GM12878 (cell line): ENCODE measurements around the gene CCL3. TPM values are rescaled to one million over a fixed set of nuclear protein-coding genes. Genes with fewer than 3 reads are reported as not detected.

Source experiments
- BCL11A ChIP-seq: IDR thresholded peaks from 2 replicates; pipeline ENCODE4 v1.6.1; 2011; ENCODE audit warnings: low read depth, low read length
- CHD2 ChIP-seq: IDR thresholded peaks from 2 replicates; pipeline ENCODE4 v1.6.1; 2011; ENCODE audit warnings: low read depth, low read length, improper control_type of control experiment, borderline replicate concordance
- FOXM1 ChIP-seq: IDR thresholded peaks from 2 replicates; pipeline ENCODE4 v1.6.1; 2012; ENCODE audit warnings: low read depth, mild to moderate bottlenecking, inconsistent platforms, low read length, moderate library complexity
- IKZF2 ChIP-seq, 2 experiments: fragments of 450-650 bp; IDR thresholded peaks; 2 replicates each; pipeline ENCODE4 v1.6.1; 2017; ENCODE audit warnings: mild to moderate bottlenecking in 2 of 2, moderate library complexity in 2 of 2
- JUND ChIP-seq: IDR thresholded peaks from 2 replicates; pipeline ENCODE4 v1.6.1; 2012; ENCODE audit warnings: low read depth, mild to moderate bottlenecking, low read length, improper control_type of control experiment, moderate library complexity
- MEF2A ChIP-seq: IDR thresholded peaks from 2 replicates; pipeline ENCODE4 v1.6.1; 2011; ENCODE audit warnings: low read depth, mild to moderate bottlenecking, low read length, moderate library complexity; ENCODE audit not compliant: insufficient read depth
- MYB ChIP-seq: fragments of 150-350 bp; IDR thresholded peaks from 2 replicates; pipeline ENCODE4 v1.6.1; 2014; ENCODE audit warnings: mild to moderate bottlenecking, low read depth, low read length, borderline replicate concordance
- NBN ChIP-seq: fragments of 450-650 bp; IDR thresholded peaks from 2 replicates; pipeline ENCODE4 v1.6.1; 2016
- RAD21 ChIP-seq: IDR thresholded peaks from 2 replicates; pipeline ENCODE4 v1.6.1; 2011; ENCODE audit warnings: mild to moderate bottlenecking, low read depth, low read length, moderate library complexity; ENCODE audit not compliant: insufficient read depth
- RELA ChIP-seq: fragments of 450-650 bp; IDR thresholded peaks from 2 replicates; pipeline ENCODE4 v1.8.0; 2014; ENCODE audit warnings: borderline replicate concordance; ENCODE audit not compliant: partially characterized antibody
- SIN3A ChIP-seq: IDR thresholded peaks from 2 replicates; pipeline ENCODE4 v1.6.1; 2012; ENCODE audit warnings: low read depth, low read length, improper control_type of control experiment
- SMAD5 ChIP-seq: IDR thresholded peaks from 2 replicates; pipeline ENCODE4 v1.6.1; 2016; ENCODE audit warnings: antibody characterized with exemption, low read depth
- SP1 ChIP-seq: IDR thresholded peaks from one replicate; pipeline ENCODE4 v1.6.1; 2011; ENCODE audit warnings: low read depth, low read length
- STAT3 ChIP-seq: IDR thresholded peaks from 2 replicates; pipeline ENCODE4 v1.6.1; 2011; ENCODE audit warnings: low read depth, low read length, improper control_type of control experiment
- YY1 ChIP-seq: IDR thresholded peaks from 2 replicates; pipeline ENCODE4 v1.6.1; 2011; ENCODE audit warnings: low read depth, mild to moderate bottlenecking, low read length
- ZBED1 ChIP-seq: IDR thresholded peaks from 2 replicates; pipeline ENCODE4 v1.6.1; 2016; ENCODE audit warnings: borderline replicate concordance
- polyA plus RNA-seq, 11 experiments: library from polyadenylated mRNA; depleted of rRNA in 4 of 11; unstranded in 6 of 11; stranded (reverse) in 5 of 11; fragments of >200 nt; fragmentation: Nextera tagmentation in 4 of 11; fragmentation: Illumina TruSeq in 1 of 11; extraction: Ambion mirVana in 4 of 11; extraction: Trizol in 1 of 11; gene quantifications; 1 replicate in 1 of 11; 2 replicates in 10 of 11; pipeline versions ENCODE4 v1.2.1 to v1.2.3, GENCODE V29; 2011 to 2016; ENCODE audit warnings: inconsistent platforms in 2 of 11, missing spikeins in 2 of 11, low read depth in 1 of 11
- total RNA-seq, 4 experiments: library from RNA; depleted of rRNA in 3 of 4; stranded (reverse); fragments of >200 nt in 3 of 4; fragmentation: Illumina TruSeq in 1 of 4; extraction: Trizol in 1 of 4; gene quantifications; 2 replicates each; pipeline versions ENCODE4 v1.2.1 to v1.2.3, GENCODE V29; 2013 to 2021
- TF ChIP-seq, protein P1 (sequence below): fragments of 450-650 bp; IDR thresholded peaks from 2 replicates; pipeline ENCODE4 v1.6.1; 2017; ENCODE audit warnings: mild to moderate bottlenecking, moderate library complexity
- TF ChIP-seq, protein P2 (sequence below): fragments of 450-650 bp; formaldehyde crosslinking; IDR thresholded peaks from 2 replicates; pipeline ENCODE4 v1.4.0; 2022; ENCODE audit warnings: mild to moderate bottlenecking, moderate library complexity
- TF ChIP-seq, protein P3 (sequence below): fragments of 450-650 bp; IDR thresholded peaks from 2 replicates; pipeline ENCODE4 v1.6.1; 2017; ENCODE audit warnings: mild to moderate bottlenecking, moderate library complexity

The CCL3 gene
- total and polyA plus RNA-seq, 10 of the 15 experiments (the other 5 are each of a cell fraction or from before 2014, with no cell fraction given), result 96.5 to 1,488 (median 199) TPM

DNA sequence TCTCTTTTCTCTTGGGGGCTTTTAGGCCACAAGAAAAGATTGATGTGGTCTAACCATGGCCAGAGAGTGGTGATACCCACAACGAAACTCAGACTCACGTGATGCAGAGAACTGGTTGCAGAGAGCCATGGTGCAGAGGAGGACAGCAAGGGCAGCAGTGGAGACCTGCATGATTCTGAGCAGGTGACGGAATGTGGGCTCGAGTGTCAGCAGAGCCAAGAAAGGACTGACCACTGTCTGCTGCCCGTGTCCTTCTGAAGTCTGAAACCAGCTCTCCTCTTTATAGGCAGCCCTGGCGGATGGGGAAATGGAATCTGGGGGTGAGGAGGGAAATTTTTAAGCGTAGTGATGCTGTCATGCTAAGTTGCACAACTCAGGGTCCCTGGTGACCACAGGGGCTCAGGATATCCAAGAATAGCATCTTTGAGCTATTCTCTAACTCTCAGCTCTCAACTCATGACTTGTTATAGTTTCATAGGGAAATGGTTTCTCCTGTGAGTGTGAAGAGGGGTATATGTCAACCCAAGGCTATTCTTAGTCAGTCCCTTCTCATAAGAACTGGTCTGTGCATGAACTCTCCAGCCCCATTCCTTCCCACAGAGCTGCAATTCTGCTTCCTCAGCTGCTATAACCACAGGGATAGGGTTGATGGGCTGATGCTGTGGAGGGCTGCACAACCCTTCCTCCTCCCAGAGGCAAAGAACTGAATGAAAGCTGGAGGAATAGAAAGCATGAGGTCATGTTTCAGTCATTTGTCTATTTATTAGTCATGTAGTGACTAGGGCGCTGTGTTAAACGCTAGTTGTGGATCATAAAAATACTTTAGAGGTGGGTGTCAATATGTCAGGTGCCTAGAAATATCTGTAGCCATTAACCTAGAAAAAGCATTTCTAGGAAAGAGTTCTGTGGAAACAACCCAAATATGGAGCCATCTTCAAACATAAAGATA lies at the start of gene CCL3 (continued):
- TF ChIP-seq FOXM1 (peak; percentile 99), CHD2 (peak; percentile 89), MYB (0 out of 2 replicates have a peak, but pooled peaks have one; percentile 21), JUND (peak; percentile 49), STAT3 (peak; percentile 79), MEF2A (peak; percentile 100), SIN3A (no peak), RELA (peak; percentile 85), RAD21 (no peak), NBN (peak; percentile 98), IKZF2 (IDR thresholded peaks at IDR 0.05) (peak; percentile 100), YY1 (peak; percentile 47; the same call in 1 of the 2 replicates), SMAD5 (peak; percentile 87), SP1 (peak; percentile 86), BCL11A (peak; percentile 95), ZBED1 (peak; percentile 99)
- TF ChIP-seq, protein P1, sequence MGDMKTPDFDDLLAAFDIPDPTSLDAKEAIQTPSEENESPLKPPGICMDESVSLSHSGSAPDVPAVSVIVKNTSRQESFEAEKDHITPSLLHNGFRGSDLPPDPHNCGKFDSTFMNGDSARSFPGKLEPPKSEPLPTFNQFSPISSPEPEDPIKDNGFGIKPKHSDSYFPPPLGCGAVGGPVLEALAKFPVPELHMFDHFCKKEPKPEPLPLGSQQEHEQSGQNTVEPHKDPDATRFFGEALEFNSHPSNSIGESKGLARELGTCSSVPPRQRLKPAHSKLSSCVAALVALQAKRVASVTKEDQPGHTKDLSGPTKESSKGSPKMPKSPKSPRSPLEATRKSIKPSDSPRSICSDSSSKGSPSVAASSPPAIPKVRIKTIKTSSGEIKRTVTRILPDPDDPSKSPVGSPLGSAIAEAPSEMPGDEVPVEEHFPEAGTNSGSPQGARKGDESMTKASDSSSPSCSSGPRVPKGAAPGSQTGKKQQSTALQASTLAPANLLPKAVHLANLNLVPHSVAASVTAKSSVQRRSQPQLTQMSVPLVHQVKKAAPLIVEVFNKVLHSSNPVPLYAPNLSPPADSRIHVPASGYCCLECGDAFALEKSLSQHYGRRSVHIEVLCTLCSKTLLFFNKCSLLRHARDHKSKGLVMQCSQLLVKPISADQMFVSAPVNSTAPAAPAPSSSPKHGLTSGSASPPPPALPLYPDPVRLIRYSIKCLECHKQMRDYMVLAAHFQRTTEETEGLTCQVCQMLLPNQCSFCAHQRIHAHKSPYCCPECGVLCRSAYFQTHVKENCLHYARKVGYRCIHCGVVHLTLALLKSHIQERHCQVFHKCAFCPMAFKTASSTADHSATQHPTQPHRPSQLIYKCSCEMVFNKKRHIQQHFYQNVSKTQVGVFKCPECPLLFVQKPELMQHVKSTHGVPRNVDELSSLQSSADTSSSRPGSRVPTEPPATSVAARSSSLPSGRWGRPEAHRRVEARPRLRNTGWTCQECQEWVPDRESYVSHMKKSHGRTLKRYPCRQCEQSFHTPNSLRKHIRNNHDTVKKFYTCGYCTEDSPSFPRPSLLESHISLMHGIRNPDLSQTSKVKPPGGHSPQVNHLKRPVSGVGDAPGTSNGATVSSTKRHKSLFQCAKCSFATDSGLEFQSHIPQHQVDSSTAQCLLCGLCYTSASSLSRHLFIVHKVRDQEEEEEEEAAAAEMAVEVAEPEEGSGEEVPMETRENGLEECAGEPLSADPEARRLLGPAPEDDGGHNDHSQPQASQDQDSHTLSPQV, result no peak
- TF ChIP-seq, protein P2, sequence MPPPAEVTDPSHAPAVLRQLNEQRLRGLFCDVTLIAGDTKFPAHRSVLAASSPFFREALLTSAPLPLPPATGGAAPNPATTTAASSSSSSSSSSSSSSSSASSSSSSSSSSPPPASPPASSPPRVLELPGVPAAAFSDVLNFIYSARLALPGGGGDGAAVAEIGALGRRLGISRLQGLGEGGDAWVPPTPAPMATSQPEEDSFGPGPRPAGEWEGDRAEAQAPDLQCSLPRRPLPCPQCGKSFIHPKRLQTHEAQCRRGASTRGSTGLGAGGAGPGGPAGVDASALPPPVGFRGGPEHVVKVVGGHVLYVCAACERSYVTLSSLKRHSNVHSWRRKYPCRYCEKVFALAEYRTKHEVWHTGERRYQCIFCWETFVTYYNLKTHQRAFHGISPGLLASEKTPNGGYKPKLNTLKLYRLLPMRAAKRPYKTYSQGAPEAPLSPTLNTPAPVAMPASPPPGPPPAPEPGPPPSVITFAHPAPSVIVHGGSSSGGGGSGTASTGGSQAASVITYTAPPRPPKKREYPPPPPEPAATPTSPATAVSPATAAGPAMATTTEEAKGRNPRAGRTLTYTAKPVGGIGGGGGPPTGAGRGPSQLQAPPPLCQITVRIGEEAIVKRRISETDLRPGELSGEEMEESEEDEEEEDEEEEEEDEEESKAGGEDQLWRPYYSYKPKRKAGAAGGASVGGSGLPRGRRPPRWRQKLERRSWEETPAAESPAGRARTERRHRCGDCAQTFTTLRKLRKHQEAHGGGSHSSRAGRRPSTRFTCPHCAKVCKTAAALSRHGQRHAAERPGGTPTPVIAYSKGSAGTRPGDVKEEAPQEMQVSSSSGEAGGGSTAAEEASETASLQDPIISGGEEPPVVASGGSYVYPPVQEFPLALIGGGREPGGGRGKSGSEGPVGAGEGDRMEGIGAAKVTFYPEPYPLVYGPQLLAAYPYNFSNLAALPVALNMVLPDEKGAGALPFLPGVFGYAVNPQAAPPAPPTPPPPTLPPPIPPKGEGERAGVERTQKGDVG (CRISPR knock-in tag), result no peak
- TF ChIP-seq, protein P3, sequence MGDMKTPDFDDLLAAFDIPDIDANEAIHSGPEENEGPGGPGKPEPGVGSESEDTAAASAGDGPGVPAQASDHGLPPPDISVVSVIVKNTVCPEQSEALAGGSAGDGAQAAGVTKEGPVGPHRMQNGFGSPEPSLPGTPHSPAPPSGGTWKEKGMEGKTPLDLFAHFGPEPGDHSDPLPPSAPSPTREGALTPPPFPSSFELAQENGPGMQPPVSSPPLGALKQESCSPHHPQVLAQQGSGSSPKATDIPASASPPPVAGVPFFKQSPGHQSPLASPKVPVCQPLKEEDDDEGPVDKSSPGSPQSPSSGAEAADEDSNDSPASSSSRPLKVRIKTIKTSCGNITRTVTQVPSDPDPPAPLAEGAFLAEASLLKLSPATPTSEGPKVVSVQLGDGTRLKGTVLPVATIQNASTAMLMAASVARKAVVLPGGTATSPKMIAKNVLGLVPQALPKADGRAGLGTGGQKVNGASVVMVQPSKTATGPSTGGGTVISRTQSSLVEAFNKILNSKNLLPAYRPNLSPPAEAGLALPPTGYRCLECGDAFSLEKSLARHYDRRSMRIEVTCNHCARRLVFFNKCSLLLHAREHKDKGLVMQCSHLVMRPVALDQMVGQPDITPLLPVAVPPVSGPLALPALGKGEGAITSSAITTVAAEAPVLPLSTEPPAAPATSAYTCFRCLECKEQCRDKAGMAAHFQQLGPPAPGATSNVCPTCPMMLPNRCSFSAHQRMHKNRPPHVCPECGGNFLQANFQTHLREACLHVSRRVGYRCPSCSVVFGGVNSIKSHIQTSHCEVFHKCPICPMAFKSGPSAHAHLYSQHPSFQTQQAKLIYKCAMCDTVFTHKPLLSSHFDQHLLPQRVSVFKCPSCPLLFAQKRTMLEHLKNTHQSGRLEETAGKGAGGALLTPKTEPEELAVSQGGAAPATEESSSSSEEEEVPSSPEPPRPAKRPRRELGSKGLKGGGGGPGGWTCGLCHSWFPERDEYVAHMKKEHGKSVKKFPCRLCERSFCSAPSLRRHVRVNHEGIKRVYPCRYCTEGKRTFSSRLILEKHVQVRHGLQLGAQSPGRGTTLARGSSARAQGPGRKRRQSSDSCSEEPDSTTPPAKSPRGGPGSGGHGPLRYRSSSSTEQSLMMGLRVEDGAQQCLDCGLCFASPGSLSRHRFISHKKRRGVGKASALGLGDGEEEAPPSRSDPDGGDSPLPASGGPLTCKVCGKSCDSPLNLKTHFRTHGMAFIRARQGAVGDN, result peak; percentile 41; the same call in 1 of the 2 replicates
